Measurements from ENCODE around the gene PDE10A. TPM values are rescaled to one million over a fixed set of nuclear protein-coding genes. Genes with fewer than 3 reads are reported as not detected.

Gene PDE10A
- total and polyA plus RNA-seq, 4 donors, result 1.0 to 6.2 (median 3.0) TPM

DNA sequence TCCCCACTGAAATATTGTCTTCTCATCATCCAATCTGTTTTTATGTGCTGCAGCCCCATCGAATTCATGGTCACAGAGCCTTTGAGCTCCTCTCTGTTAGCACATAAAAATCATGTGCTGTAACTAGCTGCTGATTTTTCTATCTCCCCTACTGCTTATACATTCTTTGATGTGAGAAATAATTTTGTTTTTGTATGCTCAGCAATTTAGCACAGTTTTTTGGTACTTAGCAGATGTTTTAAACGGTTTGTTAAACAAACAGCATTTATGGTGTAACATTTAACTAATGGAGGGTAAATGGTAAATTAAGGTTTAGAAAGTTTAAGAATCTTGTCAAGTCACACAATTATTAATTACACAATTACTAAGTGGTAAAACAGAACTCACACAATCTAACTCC, 221.9 kb downstream of the PDE10A start:
- no peak overlapping the region for H3K27ac ChIP-seq (ENCODE audit: low read depth in 1 of 2, low read length in 1 of 2)
- no peaks in the 10 kb centered on the region for H3K27me3 ChIP-seq (ENCODE audit: control insufficient read depth in 3 of 3, insufficient read depth in 3 of 3, low read length in 2 of 3)
- DNase-seq (peak in 2 of 3 donors; percentile 30 to 34), ATAC-seq (ENCODE audit: insufficient read depth, low FRiP score) (no peak)
- no peak overlapping the region for H3K4me3 ChIP-seq
- TF ChIP-seq, protein P1, sequence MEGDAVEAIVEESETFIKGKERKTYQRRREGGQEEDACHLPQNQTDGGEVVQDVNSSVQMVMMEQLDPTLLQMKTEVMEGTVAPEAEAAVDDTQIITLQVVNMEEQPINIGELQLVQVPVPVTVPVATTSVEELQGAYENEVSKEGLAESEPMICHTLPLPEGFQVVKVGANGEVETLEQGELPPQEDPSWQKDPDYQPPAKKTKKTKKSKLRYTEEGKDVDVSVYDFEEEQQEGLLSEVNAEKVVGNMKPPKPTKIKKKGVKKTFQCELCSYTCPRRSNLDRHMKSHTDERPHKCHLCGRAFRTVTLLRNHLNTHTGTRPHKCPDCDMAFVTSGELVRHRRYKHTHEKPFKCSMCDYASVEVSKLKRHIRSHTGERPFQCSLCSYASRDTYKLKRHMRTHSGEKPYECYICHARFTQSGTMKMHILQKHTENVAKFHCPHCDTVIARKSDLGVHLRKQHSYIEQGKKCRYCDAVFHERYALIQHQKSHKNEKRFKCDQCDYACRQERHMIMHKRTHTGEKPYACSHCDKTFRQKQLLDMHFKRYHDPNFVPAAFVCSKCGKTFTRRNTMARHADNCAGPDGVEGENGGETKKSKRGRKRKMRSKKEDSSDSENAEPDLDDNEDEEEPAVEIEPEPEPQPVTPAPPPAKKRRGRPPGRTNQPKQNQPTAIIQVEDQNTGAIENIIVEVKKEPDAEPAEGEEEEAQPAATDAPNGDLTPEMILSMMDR (IDR thresholded peaks at IDR 0.05; ENCODE audit: control extremely low read depth, extremely low read depth), result no peak
- 81 to 85% methylated on average over 2 of the region's 2 CpGs for WGBS, 2 donors
- H3K4me1 ChIP-seq (ENCODE audit: control insufficient read depth in 5 of 5, insufficient read depth in 5 of 5, low read length in 5 of 5), result peaks cover 0 to 5% (median 0%) of the 10 kb centered on the region in 5 donors
- H3K9ac ChIP-seq (ENCODE audit: insufficient read depth in 1 of 2, low read length in 2 of 2), result no peak overlapping the region
- H3K36me3 ChIP-seq (ENCODE audit: control insufficient read depth in 4 of 4, insufficient read depth in 4 of 4, low read length in 4 of 4), result no peaks in the 10 kb centered on the region
- peaks cover 0 to 3% (median under 1%) of the 10 kb centered on the region in 4 donors for H3K9me3 ChIP-seq (ENCODE audit: control insufficient read depth in 4 of 4, insufficient read depth in 3 of 4, low read length in 3 of 4)

DNA sequence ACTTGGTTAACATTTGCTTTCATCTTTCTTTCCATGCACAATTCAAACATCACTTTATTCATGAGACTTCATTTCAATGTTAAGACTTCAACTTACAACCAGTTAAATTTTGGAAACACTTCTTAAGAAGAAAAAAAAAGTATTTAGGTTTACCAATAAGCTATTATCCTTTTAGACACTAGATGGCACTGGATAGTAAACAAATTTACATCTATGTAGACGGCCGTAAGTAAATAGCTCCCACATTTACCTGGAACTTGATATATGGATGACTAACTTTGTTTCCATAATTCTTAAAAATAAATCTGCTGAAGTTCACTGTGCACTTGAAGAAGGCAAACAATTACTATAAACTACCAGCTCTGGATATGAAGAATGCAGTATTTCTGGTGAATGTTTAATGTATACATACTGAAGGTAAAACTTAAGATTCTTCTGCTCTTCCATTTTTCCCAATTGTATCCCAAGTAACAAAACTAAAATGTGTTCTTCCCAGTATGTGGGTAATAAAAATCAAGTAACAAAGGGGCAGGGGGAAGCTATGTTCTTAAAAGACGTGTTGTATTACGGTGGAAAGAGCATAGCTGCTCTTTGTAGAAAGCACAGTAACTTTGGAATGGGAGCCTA, 223.0 kb downstream of the PDE10A start:
- Histone ChIP-seq H3K9me3 (ENCODE audit: control insufficient read depth in 4 of 4, insufficient read depth in 3 of 4, low read length in 3 of 4) (peaks cover 0 to 3% (median under 1%) of the 10 kb centered on the region in 4 donors), H3K36me3 (ENCODE audit: control insufficient read depth in 4 of 4, insufficient read depth in 4 of 4, low read length in 4 of 4) (no peaks in the 10 kb centered on the region), H3K4me1 (ENCODE audit: control insufficient read depth in 5 of 5, insufficient read depth in 5 of 5, low read length in 5 of 5) (peaks cover 0 to 5% (median 0%) of the 10 kb centered on the region in 5 donors), H3K9ac (ENCODE audit: insufficient read depth in 1 of 2, low read length in 2 of 2) (no peak overlapping the region), H3K27ac (ENCODE audit: low read depth in 1 of 2, low read length in 1 of 2) (no peak overlapping the region), H3K4me3 (no peak overlapping the region), H3K27me3 (ENCODE audit: control insufficient read depth in 3 of 3, insufficient read depth in 3 of 3, low read length in 2 of 3) (no peaks in the 10 kb centered on the region)
- ATAC-seq (ENCODE audit: insufficient read depth, low FRiP score), result no peak
- TF ChIP-seq, protein P1 (IDR thresholded peaks at IDR 0.05; ENCODE audit: control extremely low read depth, extremely low read depth), result no peak
- 45 to 46% methylated on average over 4 of the region's 4 CpGs for WGBS, 2 donors
- peak in 2 of 3 donors; percentile 74 to 88 for DNase-seq

DNA sequence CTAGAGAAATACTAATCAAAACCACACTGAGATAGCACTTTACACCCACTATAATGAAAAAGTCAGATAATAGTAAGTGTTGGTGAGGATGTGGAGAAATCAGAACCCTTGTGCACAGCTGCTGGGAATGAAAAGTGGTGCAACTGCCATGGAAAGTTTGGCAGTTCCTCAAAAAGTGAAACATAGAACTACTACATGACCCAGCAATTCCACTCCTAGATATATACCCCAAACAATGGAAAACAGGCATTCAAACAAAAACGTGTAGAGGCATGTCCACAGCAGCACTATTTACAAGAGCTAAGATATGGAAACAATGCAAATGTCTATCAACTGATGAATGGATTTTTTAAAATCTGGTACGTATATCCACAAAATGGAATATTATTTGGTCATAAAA, 236.1 kb downstream of the PDE10A start:
- ATAC-seq (ENCODE audit: insufficient read depth, low FRiP score), result no peak
- Histone ChIP-seq H3K36me3 (ENCODE audit: control insufficient read depth in 4 of 4, insufficient read depth in 4 of 4, low read length in 4 of 4) (no peaks in the 10 kb centered on the region), H3K9me3 (ENCODE audit: control insufficient read depth in 4 of 4, insufficient read depth in 3 of 4, low read length in 3 of 4) (peaks cover 0 to 3% (median 0%) of the 10 kb centered on the region in 4 donors), H3K27ac (ENCODE audit: low read depth in 1 of 2, low read length in 1 of 2) (no peak overlapping the region), H3K4me3 (no peak overlapping the region), H3K9ac (ENCODE audit: insufficient read depth in 1 of 2, low read length in 2 of 2) (no peak overlapping the region), H3K4me1 (ENCODE audit: control insufficient read depth in 5 of 5, insufficient read depth in 5 of 5, low read length in 5 of 5) (no peaks in the 10 kb centered on the region), H3K27me3 (ENCODE audit: control insufficient read depth in 3 of 3, insufficient read depth in 3 of 3, low read length in 2 of 3) (no peaks in the 10 kb centered on the region)
- TF ChIP-seq, protein P1 (IDR thresholded peaks at IDR 0.05; ENCODE audit: control extremely low read depth, extremely low read depth), result no peak
- DNase-seq, result no peak
- WGBS, 2 donors, result 88 to 90% methylated on average over 2 of the region's 2 CpGs
